ENCODE data around the gene C1QTNF8.
A peak's percentile ranks its signal among the peaks of the same experiment; 100 is the strongest.

Gene C1QTNF8

DNA sequence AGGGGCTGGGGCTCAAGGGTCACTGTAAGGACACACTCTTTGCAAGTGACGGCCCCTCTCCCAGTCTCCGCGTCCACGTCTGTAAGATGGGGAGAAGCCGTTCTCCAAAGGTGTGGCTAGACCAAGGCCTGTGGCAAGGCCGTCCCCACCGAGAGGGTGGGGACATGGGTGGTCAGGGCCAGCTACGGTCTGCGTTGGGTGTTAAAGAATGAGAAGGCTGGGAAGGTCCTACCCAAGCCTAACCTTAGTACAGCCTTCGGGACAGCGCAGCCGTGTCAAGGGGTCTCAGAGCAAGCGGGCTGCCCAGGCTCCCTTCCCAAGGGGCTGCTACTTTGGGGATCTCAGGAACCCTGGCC is 1.9 kb downstream of the C1QTNF8 start:
- H3K27ac ChIP-seq (ENCODE audit: extremely low read depth, low read depth, low read length), result no peak overlapping the region
- H3K4me3 ChIP-seq (ENCODE audit: low read depth, low read length), result no peak overlapping the region
- no peaks in the 10 kb centered on the region for H3K36me3 ChIP-seq (ENCODE audit: control insufficient read depth in 2 of 2, insufficient read depth in 1 of 2, low read length in 2 of 2)
- no peaks in the 10 kb centered on the region for H3K4me1 ChIP-seq (ENCODE audit: control insufficient read depth, insufficient read depth, low read length)
- ChIA-PET CTCF (no interaction called here), POLR2A (no interaction called here)
- no peaks in the 10 kb centered on the region for H3K9me3 ChIP-seq (ENCODE audit: control insufficient read depth, insufficient read depth, low read depth, low read length)
- TF ChIP-seq GFI1B (tag by site-specific recombination; IDR thresholded peaks at IDR 0.05), result no peak
- TF ChIP-seq ZNF157 (tag by site-specific recombination; IDR thresholded peaks at IDR 0.05), result no peak
- TF ChIP-seq ZNF274 (IDR thresholded peaks at IDR 0.05; ENCODE audit: low read length), result no peak
- TF ChIP-seq ZNF274 (tag by site-specific recombination; IDR thresholded peaks at IDR 0.05; ENCODE audit: borderline replicate concordance), result no peak
- TF ChIP-seq ZBTB26 (tag by site-specific recombination; optimal IDR thresholded peaks at IDR 0.05), result no peak
- TF ChIP-seq SP2 (tag by site-specific recombination; IDR thresholded peaks at IDR 0.05), result peak; percentile 52; the same call in 1 of the 2 replicates
- no peak for TF ChIP-seq ZNF132 (tag by site-specific recombination; IDR thresholded peaks at IDR 0.05; ENCODE audit: borderline replicate concordance)
- no peak for TF ChIP-seq ZNF140 (tag by site-specific recombination; IDR thresholded peaks at IDR 0.05)
- TF ChIP-seq ZFP37 (tag by site-specific recombination; IDR thresholded peaks at IDR 0.05), result no peak
- no peak for TF ChIP-seq ZNF555 (tag by site-specific recombination; conservative IDR thresholded peaks at IDR 0.05)
- TF ChIP-seq HIC1 (tag by site-specific recombination; IDR thresholded peaks at IDR 0.05), result peak; percentile 17; the same call in 1 of the 2 replicates
- peak; percentile 46; the same call in 1 of the 2 replicates for TF ChIP-seq ZNF600 (tag by site-specific recombination; IDR thresholded peaks at IDR 0.05)
- TF ChIP-seq BCL11A (tag by site-specific recombination; IDR thresholded peaks at IDR 0.05; ENCODE audit: low read depth), result peak; percentile 40; the same call in 1 of the 2 replicates
- no peak for TF ChIP-seq INSM2 (tag by site-specific recombination; IDR thresholded peaks at IDR 0.05)
- TF ChIP-seq KLF1 (tag by site-specific recombination; IDR thresholded peaks at IDR 0.05), result no peak
- TF ChIP-seq OSR2 (tag by site-specific recombination; IDR thresholded peaks at IDR 0.05), result no peak
- no peak for TF ChIP-seq BCL11B (tag by site-specific recombination; IDR thresholded peaks at IDR 0.05; ENCODE audit: low read depth)

DNA sequence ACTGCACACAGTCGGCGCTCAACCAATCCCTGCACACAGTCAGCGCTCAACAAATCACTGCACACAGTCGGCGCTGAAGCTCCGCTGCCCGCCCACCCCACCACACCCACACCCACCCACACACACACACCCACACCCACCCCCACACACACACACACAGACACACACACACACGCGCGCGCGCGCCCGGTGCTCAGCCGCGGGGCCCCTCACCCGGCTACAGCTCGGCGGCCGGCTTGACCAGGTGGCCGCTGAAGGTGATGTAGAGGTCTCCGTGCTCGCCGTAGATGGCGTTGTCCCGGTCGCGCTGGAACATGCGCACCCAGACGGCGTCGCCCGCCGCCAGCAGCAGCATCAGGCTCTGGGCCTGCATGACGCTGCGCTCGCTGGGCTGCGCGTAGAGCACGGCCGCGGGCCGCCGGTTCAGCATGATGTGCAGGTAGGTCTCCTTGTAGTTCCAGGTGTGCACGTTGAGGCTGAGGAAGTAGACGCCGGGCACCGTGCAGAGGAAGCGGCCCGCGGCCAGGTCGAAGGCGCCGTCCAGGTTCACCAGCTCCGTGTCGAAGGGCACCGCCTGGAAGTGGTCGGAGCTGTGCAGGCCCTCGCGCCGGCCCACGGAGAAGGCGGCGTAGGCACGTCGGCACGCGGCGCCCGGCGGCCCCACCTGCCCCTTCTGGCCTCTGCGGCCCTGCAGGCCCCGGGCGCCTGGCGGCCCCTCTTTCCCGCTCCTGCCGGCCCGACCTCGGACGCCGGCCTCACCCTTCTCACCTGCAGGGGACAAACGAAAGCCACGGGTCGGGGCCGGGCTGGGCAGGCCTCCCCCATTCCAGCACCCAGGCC is 2.5 kb downstream of the C1QTNF8 start:
- Histone ChIP-seq H3K4me1 (ENCODE audit: control insufficient read depth, insufficient read depth, low read length) (no peaks in the 10 kb centered on the region), H3K36me3 (ENCODE audit: control insufficient read depth in 2 of 2, insufficient read depth in 1 of 2, low read length in 2 of 2) (no peaks in the 10 kb centered on the region), H3K9me3 (ENCODE audit: control insufficient read depth, insufficient read depth, low read depth, low read length) (no peaks in the 10 kb centered on the region), H3K27ac (ENCODE audit: extremely low read depth, low read depth, low read length) (no peak overlapping the region), H3K4me3 (ENCODE audit: low read depth, low read length) (no peak overlapping the region)
- CTCF ChIA-PET, result no interaction called here
- POLR2A ChIA-PET, result no interaction called here
- TF ChIP-seq ZNF114 (tag by site-specific recombination; IDR thresholded peaks at IDR 0.05), result no peak
- TF ChIP-seq KLF10 (tag by site-specific recombination; IDR thresholded peaks at IDR 0.05), result no peak
- no peak for TF ChIP-seq ZEB2 (tag by site-specific recombination; IDR thresholded peaks at IDR 0.05)
- TF ChIP-seq, protein P1, sequence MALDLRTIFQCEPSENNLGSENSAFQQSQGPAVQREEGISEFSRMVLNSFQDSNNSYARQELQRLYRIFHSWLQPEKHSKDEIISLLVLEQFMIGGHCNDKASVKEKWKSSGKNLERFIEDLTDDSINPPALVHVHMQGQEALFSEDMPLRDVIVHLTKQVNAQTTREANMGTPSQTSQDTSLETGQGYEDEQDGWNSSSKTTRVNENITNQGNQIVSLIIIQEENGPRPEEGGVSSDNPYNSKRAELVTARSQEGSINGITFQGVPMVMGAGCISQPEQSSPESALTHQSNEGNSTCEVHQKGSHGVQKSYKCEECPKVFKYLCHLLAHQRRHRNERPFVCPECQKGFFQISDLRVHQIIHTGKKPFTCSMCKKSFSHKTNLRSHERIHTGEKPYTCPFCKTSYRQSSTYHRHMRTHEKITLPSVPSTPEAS (tag by site-specific recombination; IDR thresholded peaks at IDR 0.05), result 0 out of 2 replicates have a peak, but pooled peaks have one; percentile 12
- TF ChIP-seq ZNF664 (tag by site-specific recombination; IDR thresholded peaks at IDR 0.05), result no peak
- TF ChIP-seq HOXD13 (CRISPR knock-in tag; IDR thresholded peaks at IDR 0.05; ENCODE audit: borderline replicate concordance), result no peak
- no peak for TF ChIP-seq ZBTB17 (tag by site-specific recombination; IDR thresholded peaks at IDR 0.05)
- TF ChIP-seq KLF8 (tag by site-specific recombination; IDR thresholded peaks at IDR 0.05), result peak; percentile 70
- TF ChIP-seq EGR2 (tag by site-specific recombination; IDR thresholded peaks at IDR 0.05; ENCODE audit: low read depth), result peak; percentile 79
- peak; percentile 81 for TF ChIP-seq ZFHX2 (tag by site-specific recombination; conservative IDR thresholded peaks at IDR 0.05)
- TF ChIP-seq ZFP3 (tag by site-specific recombination; IDR thresholded peaks at IDR 0.05; ENCODE audit: low read depth), result no peak
- TF ChIP-seq HIC1 (tag by site-specific recombination; IDR thresholded peaks at IDR 0.05), result peak; percentile 75
